RCC 7860 (cell line): ENCODE measurements around the gene EFCC1.

ENCODE experiments used
- DNase-seq: peaks from one replicate; pipeline ENCODE4 v3.0.0-alpha.2; 2015; ENCODE audit warnings: low spot score
- FAIRE-seq: peaks from 2 replicates; lab custom pipeline; 2012; peaks lifted over from hg19 to GRCh38; lab: Jason Lieb, UNC

EFCC1 gene

GRCh38 chr3:129001101-129001805 lies at the start of gene EFCC1:
EFCC1 (plus strand) TSS chr3:129001304; CDS start chr3:129001629, 325 bp downstream.
- FAIRE-seq (no peak), DNase-seq (no peak)

- DNase-seq (no peak), FAIRE-seq (no peak)
Observed at GRCh38 chr3:128956440-128956839, 44.7 kb upstream of the EFCC1 start.

- FAIRE-seq: no peak
- no peak for DNase-seq
Observed at GRCh38 chr3:128965280-128965679, 35.8 kb upstream of the EFCC1 start.

- FAIRE-seq (no peak), DNase-seq (no peak)
Observed at GRCh38 chr3:128965818-128966217, 35.3 kb upstream of the EFCC1 start.

- DNase-seq: no peak
- no peak for FAIRE-seq
Observed at GRCh38 chr3:128967748-128968355, 33.3 kb upstream of the EFCC1 start.

GRCh38 chr3:128969993-128970739 lies 30.9 kb upstream of the EFCC1 start:
- no peak for FAIRE-seq
- DNase-seq: peak; percentile 33

- DNase-seq: no peak
- FAIRE-seq: no peak
Observed at GRCh38 chr3:128970740-128971047, 30.4 kb upstream of the EFCC1 start.

- FAIRE-seq (no peak), DNase-seq (no peak)
Observed at GRCh38 chr3:128971421-128972100, 29.5 kb upstream of the EFCC1 start.

- no peak for FAIRE-seq
Observed at GRCh38 chr3:128973988-128974564, 27.0 kb upstream of the EFCC1 start.

GRCh38 chr3:128975276-128975675 lies 25.8 kb upstream of the EFCC1 start:
- FAIRE-seq (no peak), DNase-seq (no peak)

More at GRCh38 chr3:128973988-128974564, 27.0 kb upstream of the EFCC1 start:
- no peak for DNase-seq

GRCh38 chr3:128983293-128984069 lies 17.6 kb upstream of the EFCC1 start:
- DNase-seq: no peak
- FAIRE-seq: no peak

GRCh38 chr3:128984596-128984995 lies 16.5 kb upstream of the EFCC1 start:
- FAIRE-seq (no peak), DNase-seq (no peak)

GRCh38 chr3:128987302-128988100 lies 13.6 kb upstream of the EFCC1 start:
- DNase-seq (no peak), FAIRE-seq (no peak)

GRCh38 chr3:128988286-128988685 lies 12.8 kb upstream of the EFCC1 start:
- FAIRE-seq (no peak), DNase-seq (no peak)

- no peak for DNase-seq
- no peak for FAIRE-seq
Observed at GRCh38 chr3:128991355-128991895, 9.7 kb upstream of the EFCC1 start.

- no peak for DNase-seq
Observed at GRCh38 chr3:128992926-128993460, 8.1 kb upstream of the EFCC1 start.

GRCh38 chr3:128993461-128994172 lies 7.5 kb upstream of the EFCC1 start, which contains the start of gene CFAP92:
CFAP92 (minus strand) TSS chr3:128994076; CDS start chr3:128993304, 772 bp downstream.
- no peak for FAIRE-seq
- DNase-seq: no peak

More at GRCh38 chr3:128992926-128993460, 8.1 kb upstream of the EFCC1 start:
- FAIRE-seq: no peak

- FAIRE-seq (no peak), DNase-seq (no peak)
Observed at GRCh38 chr3:128994173-128994512, 7.0 kb upstream of the EFCC1 start.
